SU-DHL-6 (cell line): ENCODE results near the gene SCRT2.
"Not testable (repeated sequence)": the region's sequence is repeated elsewhere in the genome, so short reads cannot be mapped to it uniquely, and the experiment has no call there.

Experiments
- CTCF ChIP-seq: fragments of 200-600 bp; sonication (generic); IDR thresholded peaks from one replicate; pipeline ENCODE4 v1.5.1; 2017; ENCODE audit warnings: antibody characterized with exemption, mild to moderate bottlenecking, low read length, moderate library complexity; ENCODE audit not compliant: insufficient read depth, poor library complexity, severe bottlenecking
- EZH2phosphoT487 ChIP-seq: fragments of 200-600 bp; sonication (generic), shearing (Covaris generic); conservative IDR thresholded peaks from 2 replicates; pipeline ENCODE4 v1.6.1; 2018; ENCODE audit warnings: mild to moderate bottlenecking, antibody characterized with exemption, low read length, moderate library complexity, mixed read lengths

GRCh38 chr20:693786-694185 lies 18.2 kb upstream of the SCRT2 start:
- TF ChIP-seq CTCF, EZH2phosphoT487: not testable (repeated sequence)
